Measurements from ENCODE around the gene ANO9.
"Not testable (repeated sequence)": the region's sequence is repeated elsewhere in the genome, so short reads cannot be mapped to it uniquely, and the experiment has no call there.

ANO9 gene

GRCh38 chr11:405954-406795 lies 35.6 kb downstream of the ANO9 start:
- H3K4me1 ChIP-seq (ENCODE audit: control insufficient read depth, insufficient read depth, low read length): no peaks in the 10 kb centered on the region
- no peaks in the 10 kb centered on the region for H3K27me3 ChIP-seq (ENCODE audit: control insufficient read depth, insufficient read depth, low read length)
- H3K9me3 ChIP-seq (ENCODE audit: control insufficient read depth, insufficient read depth, low read length): no peaks in the 10 kb centered on the region
- H3K27ac ChIP-seq (ENCODE audit: low read depth, low read length): no peak overlapping the region
- no peak overlapping the region for H3K9ac ChIP-seq (ENCODE audit: low read depth, low read length)
- H3K36me3 ChIP-seq (ENCODE audit: control insufficient read depth, insufficient read depth, low read length): peaks cover 10% of the 10 kb centered on the region
- peak overlapping the region; percentile 58 for H3K4me3 ChIP-seq (ENCODE audit: low read depth, low read length)

GRCh38 chr11:405323-405953 lies 36.4 kb downstream of the ANO9 start:
- Histone ChIP-seq H3K27me3 (ENCODE audit: control insufficient read depth, insufficient read depth, low read length) (no peaks in the 10 kb centered on the region), H3K27ac (ENCODE audit: low read depth, low read length) (no peak overlapping the region), H3K4me1 (ENCODE audit: control insufficient read depth, insufficient read depth, low read length) (no peaks in the 10 kb centered on the region), H3K36me3 (ENCODE audit: control insufficient read depth, insufficient read depth, low read length) (peaks cover 10% of the 10 kb centered on the region), H3K9me3 (ENCODE audit: control insufficient read depth, insufficient read depth, low read length) (no peaks in the 10 kb centered on the region), H3K9ac (ENCODE audit: low read depth, low read length) (no peak overlapping the region), H3K4me3 (ENCODE audit: low read depth, low read length) (no peak overlapping the region)

- Histone ChIP-seq H3K27ac (ENCODE audit: low read depth, low read length) (no peak overlapping the region), H3K4me1 (ENCODE audit: control insufficient read depth, insufficient read depth, low read length) (no peaks in the 10 kb centered on the region)
These were observed 37.1 kb downstream of the ANO9 start for GRCh38 chr11:404551-405264.

GRCh38 chr11:403761-404431 lies 37.9 kb downstream of the ANO9 start:
- no peak overlapping the region for H3K9ac ChIP-seq (ENCODE audit: low read depth, low read length)
- H3K4me1 ChIP-seq (ENCODE audit: control insufficient read depth, insufficient read depth, low read length): no peaks in the 10 kb centered on the region
- no peak overlapping the region for H3K27ac ChIP-seq (ENCODE audit: low read depth, low read length)
- H3K27me3 ChIP-seq (ENCODE audit: control insufficient read depth, insufficient read depth, low read length): no peaks in the 10 kb centered on the region
- H3K9me3 ChIP-seq (ENCODE audit: control insufficient read depth, insufficient read depth, low read length): no peaks in the 10 kb centered on the region
- H3K4me3 ChIP-seq (ENCODE audit: low read depth, low read length): no peak overlapping the region
- peaks cover 14% of the 10 kb centered on the region for H3K36me3 ChIP-seq (ENCODE audit: control insufficient read depth, insufficient read depth, low read length)

More at GRCh38 chr11:404551-405264, 37.1 kb downstream of the ANO9 start:
- H3K9ac ChIP-seq (ENCODE audit: low read depth, low read length): no peak overlapping the region
- H3K4me3 ChIP-seq (ENCODE audit: low read depth, low read length): no peak overlapping the region
- no peaks in the 10 kb centered on the region for H3K9me3 ChIP-seq (ENCODE audit: control insufficient read depth, insufficient read depth, low read length)
- peaks cover 14% of the 10 kb centered on the region for H3K36me3 ChIP-seq (ENCODE audit: control insufficient read depth, insufficient read depth, low read length)
- H3K27me3 ChIP-seq (ENCODE audit: control insufficient read depth, insufficient read depth, low read length): no peaks in the 10 kb centered on the region

GRCh38 chr11:403021-403760 lies 38.6 kb downstream of the ANO9 start:
- Histone ChIP-seq H3K27ac (ENCODE audit: low read depth, low read length) (no peak overlapping the region), H3K27me3 (ENCODE audit: control insufficient read depth, insufficient read depth, low read length) (no peaks in the 10 kb centered on the region), H3K4me1 (ENCODE audit: control insufficient read depth, insufficient read depth, low read length) (no peaks in the 10 kb centered on the region), H3K9me3 (ENCODE audit: control insufficient read depth, insufficient read depth, low read length) (no peaks in the 10 kb centered on the region), H3K36me3 (ENCODE audit: control insufficient read depth, insufficient read depth, low read length) (peaks cover 14% of the 10 kb centered on the region), H3K4me3 (ENCODE audit: low read depth, low read length) (no peak overlapping the region), H3K9ac (ENCODE audit: low read depth, low read length) (no peak overlapping the region)

GRCh38 chr11:401196-401595 lies 40.6 kb downstream of the ANO9 start:
- not testable (repeated sequence) for H3K4me3 ChIP-seq (ENCODE audit: low read depth, low read length); H3K4me1 ChIP-seq (ENCODE audit: control insufficient read depth, insufficient read depth, low read length); H3K27ac ChIP-seq (ENCODE audit: low read depth, low read length); H3K9me3 ChIP-seq (ENCODE audit: control insufficient read depth, insufficient read depth, low read length); H3K9ac ChIP-seq (ENCODE audit: low read depth, low read length); H3K27me3 ChIP-seq (ENCODE audit: control insufficient read depth, insufficient read depth, low read length)
- H3K36me3 ChIP-seq (ENCODE audit: control insufficient read depth, insufficient read depth, low read length): peaks cover 23% of the 10 kb centered on the region

- H3K27ac ChIP-seq (ENCODE audit: low read depth, low read length): no peak overlapping the region
- H3K27me3 ChIP-seq (ENCODE audit: control insufficient read depth, insufficient read depth, low read length): no peaks in the 10 kb centered on the region
- no peak overlapping the region for H3K4me3 ChIP-seq (ENCODE audit: low read depth, low read length)
- no peaks in the 10 kb centered on the region for H3K4me1 ChIP-seq (ENCODE audit: control insufficient read depth, insufficient read depth, low read length)
- peaks cover 23% of the 10 kb centered on the region for H3K36me3 ChIP-seq (ENCODE audit: control insufficient read depth, insufficient read depth, low read length)
- H3K9me3 ChIP-seq (ENCODE audit: control insufficient read depth, insufficient read depth, low read length): no peaks in the 10 kb centered on the region
- H3K9ac ChIP-seq (ENCODE audit: low read depth, low read length): no peak overlapping the region
These were observed 41.5 kb downstream of the ANO9 start for GRCh38 chr11:400241-400689.

GRCh38 chr11:399731-400211 lies 42.0 kb downstream of the ANO9 start:
- H3K27me3 ChIP-seq (ENCODE audit: control insufficient read depth, insufficient read depth, low read length): no peaks in the 10 kb centered on the region
- H3K36me3 ChIP-seq (ENCODE audit: control insufficient read depth, insufficient read depth, low read length): peaks cover 23% of the 10 kb centered on the region
- no peaks in the 10 kb centered on the region for H3K9me3 ChIP-seq (ENCODE audit: control insufficient read depth, insufficient read depth, low read length)
- H3K4me1 ChIP-seq (ENCODE audit: control insufficient read depth, insufficient read depth, low read length): no peaks in the 10 kb centered on the region
- no peak overlapping the region for H3K4me3 ChIP-seq (ENCODE audit: low read depth, low read length)
- H3K27ac ChIP-seq (ENCODE audit: low read depth, low read length): no peak overlapping the region
- H3K9ac ChIP-seq (ENCODE audit: low read depth, low read length): no peak overlapping the region

GRCh38 chr11:398826-399225 lies 43.0 kb downstream of the ANO9 start:
- H3K27me3 ChIP-seq (ENCODE audit: control insufficient read depth, insufficient read depth, low read length): no peaks in the 10 kb centered on the region
- H3K9me3 ChIP-seq (ENCODE audit: control insufficient read depth, insufficient read depth, low read length): no peaks in the 10 kb centered on the region
- no peak overlapping the region for H3K27ac ChIP-seq (ENCODE audit: low read depth, low read length)
- peaks cover 17% of the 10 kb centered on the region for H3K36me3 ChIP-seq (ENCODE audit: control insufficient read depth, insufficient read depth, low read length)
- no peak overlapping the region for H3K4me3 ChIP-seq (ENCODE audit: low read depth, low read length)
- H3K4me1 ChIP-seq (ENCODE audit: control insufficient read depth, insufficient read depth, low read length): peaks cover under 1% of the 10 kb centered on the region
- no peak overlapping the region for H3K9ac ChIP-seq (ENCODE audit: low read depth, low read length)

DNA sequence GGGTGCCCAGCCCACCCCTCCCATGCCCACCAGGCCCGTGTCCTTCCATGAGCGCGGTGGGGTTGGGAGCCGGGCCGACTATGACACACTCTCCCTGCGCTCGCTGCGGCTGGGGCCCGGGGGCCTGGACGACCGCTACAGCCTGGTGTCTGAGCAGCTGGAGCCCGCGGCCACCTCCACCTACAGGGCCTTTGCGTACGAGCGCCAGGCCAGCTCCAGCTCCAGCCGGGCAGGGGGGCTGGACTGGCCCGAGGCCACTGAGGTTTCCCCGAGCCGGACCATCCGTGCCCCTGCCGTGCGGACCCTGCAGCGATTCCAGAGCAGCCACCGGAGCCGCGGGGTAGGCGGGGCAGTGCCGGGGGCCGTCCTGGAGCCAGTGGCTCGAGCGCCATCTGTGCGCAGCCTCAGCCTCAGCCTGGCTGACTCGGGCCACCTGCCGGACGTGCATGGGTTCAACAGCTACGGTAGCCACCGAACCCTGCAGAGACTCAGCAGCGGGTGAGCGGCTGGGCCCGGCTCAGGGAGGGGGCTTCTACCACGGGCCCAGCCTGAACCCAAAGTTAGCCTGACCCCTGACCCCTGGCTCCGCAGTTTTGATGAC lies 44.8 kb downstream of the ANO9 start:
- Histone ChIP-seq H3K9ac (ENCODE audit: low read depth, low read length) (no peak overlapping the region), H3K4me1 (ENCODE audit: control insufficient read depth, insufficient read depth, low read length) (peaks cover 5% of the 10 kb centered on the region), H3K27me3 (ENCODE audit: control insufficient read depth, insufficient read depth, low read length) (no peaks in the 10 kb centered on the region), H3K27ac (ENCODE audit: low read depth, low read length) (no peak overlapping the region), H3K4me3 (ENCODE audit: low read depth, low read length) (no peak overlapping the region), H3K36me3 (ENCODE audit: control insufficient read depth, insufficient read depth, low read length) (peaks cover 13% of the 10 kb centered on the region; the same call in 1 of the 2 replicates), H3K9me3 (ENCODE audit: control insufficient read depth, insufficient read depth, low read length) (no peaks in the 10 kb centered on the region)

Measured in HUES48 (cell line).